Measurements from ENCODE around the gene KLF16. TPM values are rescaled to one million over a fixed set of nuclear protein-coding genes. Genes with fewer than 3 reads are reported as not detected.

The KLF16 gene
- total and polyA plus RNA-seq, 9 of the 15 experiments (the other 6 are each of a cell fraction or from before 2014, with no cell fraction given) = 0.04 to 60.4 (median 6.8) TPM

GRCh38 chr19:1875646-1876495 is 12.5 kb upstream of the KLF16 start (continued):
- TF ChIP-seq, protein P1, sequence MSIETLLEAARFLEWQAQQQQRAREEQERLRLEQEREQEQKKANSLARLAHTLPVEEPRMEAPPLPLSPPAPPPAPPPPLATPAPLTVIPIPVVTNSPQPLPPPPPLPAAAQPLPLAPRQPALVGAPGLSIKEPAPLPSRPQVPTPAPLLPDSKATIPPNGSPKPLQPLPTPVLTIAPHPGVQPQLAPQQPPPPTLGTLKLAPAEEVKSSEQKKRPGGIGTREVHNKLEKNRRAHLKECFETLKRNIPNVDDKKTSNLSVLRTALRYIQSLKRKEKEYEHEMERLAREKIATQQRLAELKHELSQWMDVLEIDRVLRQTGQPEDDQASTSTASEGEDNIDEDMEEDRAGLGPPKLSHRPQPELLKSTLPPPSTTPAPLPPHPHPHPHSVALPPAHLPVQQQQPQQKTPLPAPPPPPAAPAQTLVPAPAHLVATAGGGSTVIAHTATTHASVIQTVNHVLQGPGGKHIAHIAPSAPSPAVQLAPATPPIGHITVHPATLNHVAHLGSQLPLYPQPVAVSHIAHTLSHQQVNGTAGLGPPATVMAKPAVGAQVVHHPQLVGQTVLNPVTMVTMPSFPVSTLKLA (conservative IDR thresholded peaks at IDR 0.05) = peak; percentile 94 to 97
- TF ChIP-seq ERF (CRISPR knock-in tag; IDR thresholded peaks at IDR 0.05) = peak; percentile 72; the same call in 1 of the 2 replicates
- TF ChIP-seq, protein P2, sequence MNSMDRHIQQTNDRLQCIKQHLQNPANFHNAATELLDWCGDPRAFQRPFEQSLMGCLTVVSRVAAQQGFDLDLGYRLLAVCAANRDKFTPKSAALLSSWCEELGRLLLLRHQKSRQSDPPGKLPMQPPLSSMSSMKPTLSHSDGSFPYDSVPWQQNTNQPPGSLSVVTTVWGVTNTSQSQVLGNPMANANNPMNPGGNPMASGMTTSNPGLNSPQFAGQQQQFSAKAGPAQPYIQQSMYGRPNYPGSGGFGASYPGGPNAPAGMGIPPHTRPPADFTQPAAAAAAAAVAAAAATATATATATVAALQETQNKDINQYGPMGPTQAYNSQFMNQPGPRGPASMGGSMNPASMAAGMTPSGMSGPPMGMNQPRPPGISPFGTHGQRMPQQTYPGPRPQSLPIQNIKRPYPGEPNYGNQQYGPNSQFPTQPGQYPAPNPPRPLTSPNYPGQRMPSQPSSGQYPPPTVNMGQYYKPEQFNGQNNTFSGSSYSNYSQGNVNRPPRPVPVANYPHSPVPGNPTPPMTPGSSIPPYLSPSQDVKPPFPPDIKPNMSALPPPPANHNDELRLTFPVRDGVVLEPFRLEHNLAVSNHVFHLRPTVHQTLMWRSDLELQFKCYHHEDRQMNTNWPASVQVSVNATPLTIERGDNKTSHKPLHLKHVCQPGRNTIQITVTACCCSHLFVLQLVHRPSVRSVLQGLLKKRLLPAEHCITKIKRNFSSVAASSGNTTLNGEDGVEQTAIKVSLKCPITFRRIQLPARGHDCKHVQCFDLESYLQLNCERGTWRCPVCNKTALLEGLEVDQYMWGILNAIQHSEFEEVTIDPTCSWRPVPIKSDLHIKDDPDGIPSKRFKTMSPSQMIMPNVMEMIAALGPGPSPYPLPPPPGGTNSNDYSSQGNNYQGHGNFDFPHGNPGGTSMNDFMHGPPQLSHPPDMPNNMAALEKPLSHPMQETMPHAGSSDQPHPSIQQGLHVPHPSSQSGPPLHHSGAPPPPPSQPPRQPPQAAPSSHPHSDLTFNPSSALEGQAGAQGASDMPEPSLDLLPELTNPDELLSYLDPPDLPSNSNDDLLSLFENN (IDR thresholded peaks at IDR 0.05; ENCODE audit: low read depth in 2 of 2, low read length in 2 of 2) = no peak
- TF ChIP-seq XRCC4 (IDR thresholded peaks at IDR 0.05; ENCODE audit: extremely low read depth, insufficient read depth, insufficient read length) = no peak
- no peak for TF ChIP-seq SREBF2 (CRISPR knock-in tag; IDR thresholded peaks at IDR 0.05)
- TF ChIP-seq FUS (optimal IDR thresholded peaks at IDR 0.05; ENCODE audit: low read depth, low read length) = peak; percentile 55
- TF ChIP-seq GATAD2A (IDR thresholded peaks at IDR 0.05) = no peak
- TF ChIP-seq KLF6 (CRISPR knock-in tag; IDR thresholded peaks at IDR 0.05; ENCODE audit: borderline replicate concordance) = no peak
- peak; percentile 95 for TF ChIP-seq RAD51 (IDR thresholded peaks at IDR 0.05; ENCODE audit: borderline replicate concordance, low read depth)
- TF ChIP-seq, protein P3, sequence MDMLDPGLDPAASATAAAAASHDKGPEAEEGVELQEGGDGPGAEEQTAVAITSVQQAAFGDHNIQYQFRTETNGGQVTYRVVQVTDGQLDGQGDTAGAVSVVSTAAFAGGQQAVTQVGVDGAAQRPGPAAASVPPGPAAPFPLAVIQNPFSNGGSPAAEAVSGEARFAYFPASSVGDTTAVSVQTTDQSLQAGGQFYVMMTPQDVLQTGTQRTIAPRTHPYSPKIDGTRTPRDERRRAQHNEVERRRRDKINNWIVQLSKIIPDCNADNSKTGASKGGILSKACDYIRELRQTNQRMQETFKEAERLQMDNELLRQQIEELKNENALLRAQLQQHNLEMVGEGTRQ (CRISPR knock-in tag; IDR thresholded peaks at IDR 0.05) = peak; percentile 99
- no peak for TF ChIP-seq MCM2 (IDR thresholded peaks at IDR 0.05; ENCODE audit: low read depth)
- TF ChIP-seq POLR2A (conservative IDR thresholded peaks at IDR 0.05) = peak; percentile 91
- TF ChIP-seq, protein P4, sequence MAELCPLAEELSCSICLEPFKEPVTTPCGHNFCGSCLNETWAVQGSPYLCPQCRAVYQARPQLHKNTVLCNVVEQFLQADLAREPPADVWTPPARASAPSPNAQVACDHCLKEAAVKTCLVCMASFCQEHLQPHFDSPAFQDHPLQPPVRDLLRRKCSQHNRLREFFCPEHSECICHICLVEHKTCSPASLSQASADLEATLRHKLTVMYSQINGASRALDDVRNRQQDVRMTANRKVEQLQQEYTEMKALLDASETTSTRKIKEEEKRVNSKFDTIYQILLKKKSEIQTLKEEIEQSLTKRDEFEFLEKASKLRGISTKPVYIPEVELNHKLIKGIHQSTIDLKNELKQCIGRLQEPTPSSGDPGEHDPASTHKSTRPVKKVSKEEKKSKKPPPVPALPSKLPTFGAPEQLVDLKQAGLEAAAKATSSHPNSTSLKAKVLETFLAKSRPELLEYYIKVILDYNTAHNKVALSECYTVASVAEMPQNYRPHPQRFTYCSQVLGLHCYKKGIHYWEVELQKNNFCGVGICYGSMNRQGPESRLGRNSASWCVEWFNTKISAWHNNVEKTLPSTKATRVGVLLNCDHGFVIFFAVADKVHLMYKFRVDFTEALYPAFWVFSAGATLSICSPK (IDR thresholded peaks at IDR 0.05; ENCODE audit: borderline replicate concordance) = no peak
- TF ChIP-seq WHSC1 (IDR thresholded peaks at IDR 0.05; ENCODE audit: low read length) = no peak
- no peak for TF ChIP-seq ZEB2 (IDR thresholded peaks at IDR 0.05)
- TF ChIP-seq BMI1 (IDR thresholded peaks at IDR 0.05; ENCODE audit: low read length) = no peak
- no peak for TF ChIP-seq OTX1 (CRISPR knock-in tag; IDR thresholded peaks at IDR 0.05)
- no peak for TF ChIP-seq ZNF512 (tag; IDR thresholded peaks at IDR 0.05)
- no peak for TF ChIP-seq SP2 (IDR thresholded peaks at IDR 0.05; ENCODE audit: extremely low read depth, low read depth, low read length, poor library complexity, severe bottlenecking)
- TF ChIP-seq SIN3B (IDR thresholded peaks at IDR 0.05; ENCODE audit: low read depth) = no peak; the same call in 1 of the 2 replicates
